Thyroid gland (tissue), 4 donors: ENCODE data around the gene LIN7B.

ENCODE experiments used
- POLR2A ChIP-seq, 2 donors: fragments of 450-650 bp; IDR thresholded peaks; one replicate each; pipeline ENCODE4 v1.6.1; 2017; ENCODE audit warnings: antibody characterized with exemption in 2 of 2, mild to moderate bottlenecking in 2 of 2, moderate library complexity in 1 of 2
- TF ChIP-seq, protein P1 (sequence below), 6 experiments: fragments of 200-600 bp in 3 of 6; fragments of 450-650 bp in 3 of 6; sonication (generic) in 3 of 6; IDR thresholded peaks; one replicate each; pipeline ENCODE4 v1.5.1; 2016 to 2019; ENCODE audit warnings: antibody characterized with exemption in 6 of 6, mild to moderate bottlenecking in 2 of 6, inconsistent platforms in 1 of 6, moderate library complexity in 1 of 6

DNA sequence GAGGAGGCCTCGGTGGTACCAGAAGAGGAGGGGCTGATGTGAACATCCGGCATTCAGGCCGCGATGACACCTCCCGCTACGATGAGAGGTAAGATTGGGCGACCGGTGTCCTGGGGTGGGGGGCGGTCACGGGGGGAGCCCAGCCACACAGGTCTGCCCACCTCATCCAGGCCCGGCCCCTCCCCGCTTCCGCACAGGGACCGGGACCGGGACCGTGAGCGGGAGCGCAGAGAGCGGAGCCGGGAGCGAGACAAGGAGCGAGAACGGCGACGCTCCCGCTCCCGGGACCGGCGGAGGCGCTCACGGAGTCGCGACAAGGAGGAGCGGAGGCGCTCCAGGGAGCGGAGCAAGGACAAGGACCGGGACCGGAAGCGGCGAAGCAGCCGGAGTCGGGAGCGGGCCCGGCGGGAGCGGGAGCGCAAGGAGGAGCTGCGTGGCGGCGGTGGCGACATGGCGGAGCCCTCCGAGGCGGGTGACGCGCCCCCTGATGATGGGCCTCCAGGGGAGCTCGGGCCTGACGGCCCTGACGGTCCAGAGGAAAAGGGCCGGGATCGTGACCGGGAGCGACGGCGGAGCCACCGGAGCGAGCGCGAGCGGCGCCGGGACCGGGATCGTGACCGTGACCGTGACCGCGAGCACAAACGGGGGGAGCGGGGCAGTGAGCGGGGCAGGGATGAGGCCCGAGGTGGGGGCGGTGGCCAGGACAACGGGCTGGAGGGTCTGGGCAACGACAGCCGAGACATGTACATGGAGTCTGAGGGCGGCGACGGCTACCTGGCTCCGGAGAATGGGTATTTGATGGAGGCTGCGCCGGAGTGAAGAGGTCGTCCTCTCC is 6.3 kb upstream of the LIN7B start:
- TF ChIP-seq POLR2A (IDR thresholded peaks at IDR 0.05), result no peak
- TF ChIP-seq, protein P1, sequence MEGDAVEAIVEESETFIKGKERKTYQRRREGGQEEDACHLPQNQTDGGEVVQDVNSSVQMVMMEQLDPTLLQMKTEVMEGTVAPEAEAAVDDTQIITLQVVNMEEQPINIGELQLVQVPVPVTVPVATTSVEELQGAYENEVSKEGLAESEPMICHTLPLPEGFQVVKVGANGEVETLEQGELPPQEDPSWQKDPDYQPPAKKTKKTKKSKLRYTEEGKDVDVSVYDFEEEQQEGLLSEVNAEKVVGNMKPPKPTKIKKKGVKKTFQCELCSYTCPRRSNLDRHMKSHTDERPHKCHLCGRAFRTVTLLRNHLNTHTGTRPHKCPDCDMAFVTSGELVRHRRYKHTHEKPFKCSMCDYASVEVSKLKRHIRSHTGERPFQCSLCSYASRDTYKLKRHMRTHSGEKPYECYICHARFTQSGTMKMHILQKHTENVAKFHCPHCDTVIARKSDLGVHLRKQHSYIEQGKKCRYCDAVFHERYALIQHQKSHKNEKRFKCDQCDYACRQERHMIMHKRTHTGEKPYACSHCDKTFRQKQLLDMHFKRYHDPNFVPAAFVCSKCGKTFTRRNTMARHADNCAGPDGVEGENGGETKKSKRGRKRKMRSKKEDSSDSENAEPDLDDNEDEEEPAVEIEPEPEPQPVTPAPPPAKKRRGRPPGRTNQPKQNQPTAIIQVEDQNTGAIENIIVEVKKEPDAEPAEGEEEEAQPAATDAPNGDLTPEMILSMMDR (IDR thresholded peaks at IDR 0.05), result no peak
